ENCODE measurements around the gene PARVG. TPM values are rescaled to one million over a fixed set of nuclear protein-coding genes. Genes with fewer than 3 reads are reported as not detected.

The PARVG gene
- total RNA-seq, 1 experiment from 2014 or later, result not detected

- DNase-seq (ENCODE audit: low spot score), result no peak
These were observed 26.2 kb upstream of the PARVG start for GRCh38 chr22:44154436-44154942.

GRCh38 chr22:44155115-44155514 is 25.6 kb upstream of the PARVG start:
- DNase-seq (ENCODE audit: low spot score), result no peak

GRCh38 chr22:44157916-44158618 is 22.7 kb upstream of the PARVG start:
- no peak for DNase-seq (ENCODE audit: low spot score)

- DNase-seq (ENCODE audit: low spot score), result no peak
These were observed 21.9 kb upstream of the PARVG start for GRCh38 chr22:44158816-44159215.

GRCh38 chr22:44159221-44159620 is 21.5 kb upstream of the PARVG start:
- DNase-seq (ENCODE audit: low spot score), result no peak

- DNase-seq (ENCODE audit: low spot score), result no peak
These were observed 20.9 kb upstream of the PARVG start for GRCh38 chr22:44159811-44160210.

GRCh38 chr22:44160421-44160820 is 20.3 kb upstream of the PARVG start:
- no peak for DNase-seq (ENCODE audit: low spot score)

GRCh38 chr22:44161673-44162072 is 19.1 kb upstream of the PARVG start:
- DNase-seq (ENCODE audit: low spot score), result no peak

- DNase-seq (ENCODE audit: low spot score), result no peak
These were observed 17.8 kb upstream of the PARVG start for GRCh38 chr22:44162960-44163359.

GRCh38 chr22:44163536-44163935 is 17.2 kb upstream of the PARVG start:
- DNase-seq (ENCODE audit: low spot score), result no peak

- no peak for DNase-seq (ENCODE audit: low spot score)
These were observed 16.7 kb upstream of the PARVG start for GRCh38 chr22:44164031-44164430.

- no peak for DNase-seq (ENCODE audit: low spot score)
These were observed 15.3 kb upstream of the PARVG start for GRCh38 chr22:44165286-44165874.

- no peak for DNase-seq (ENCODE audit: low spot score)
These were observed 14.0 kb upstream of the PARVG start for GRCh38 chr22:44166498-44167276.

- no peak for DNase-seq (ENCODE audit: low spot score)
These were observed 13.2 kb upstream of the PARVG start for GRCh38 chr22:44167501-44167900.

GRCh38 chr22:44168206-44168605 is 12.5 kb upstream of the PARVG start:
- DNase-seq (ENCODE audit: low spot score), result no peak

GRCh38 chr22:44170470-44170869 is 10.3 kb upstream of the PARVG start:
- DNase-seq (ENCODE audit: low spot score), result no peak

- DNase-seq (ENCODE audit: low spot score), result no peak
These were observed 9.2 kb upstream of the PARVG start for GRCh38 chr22:44171561-44171960.

- DNase-seq (ENCODE audit: low spot score), result no peak
These were observed 8.2 kb upstream of the PARVG start for GRCh38 chr22:44172370-44173108.

- no peak for DNase-seq (ENCODE audit: low spot score)
These were observed 7.6 kb upstream of the PARVG start for GRCh38 chr22:44173154-44173553.

- DNase-seq (ENCODE audit: low spot score), result no peak
These were observed 5.0 kb upstream of the PARVG start for GRCh38 chr22:44175676-44176075.

GRCh38 chr22:44179196-44179988 is 1.3 kb upstream of the PARVG start:
- DNase-seq (ENCODE audit: low spot score), result no peak
